Measurements from ENCODE around the gene NEIL1. TPM values are rescaled to one million over a fixed set of nuclear protein-coding genes. Genes with fewer than 3 reads are reported as not detected.
"Not testable (repeated sequence)": the region's sequence is repeated elsewhere in the genome, so short reads cannot be mapped to it uniquely, and the experiment has no call there.

NEIL1 gene
- total and polyA plus RNA-seq, 12 donors, result 4.1 to 41.6 (median 8.1) TPM

- ATAC-seq, result no peak
- Histone ChIP-seq H3K27ac (no peak overlapping the region), H3K27me3 (no peaks in the 10 kb centered on the region), H3K36me3 (peaks cover 0 to 34% (median 0%) of the 10 kb centered on the region in 9 donors), H3K4me3 (no peak overlapping the region), H3K4me1 (peaks cover 4 to 25% (median 13%) of the 10 kb centered on the region in 9 donors), H3K9me3 (no peaks in the 10 kb centered on the region)
- intact Hi-C loops (cut with DNase I), result loop anchor here in 1 of 10 donors (10.0 kb wide), 1 partner anchor 314 kb away; the partner anchor contains the start of gene PPCDC
- 88 to 95% methylated on average over 11 of the region's 11 CpGs for WGBS, 2 donors
- TF ChIP-seq CTCF (IDR thresholded peaks at IDR 0.05), result no peak
- DNase-seq, result no peak
Measured at GRCh38 chr15:75338661-75339240, 8.1 kb upstream of the NEIL1 start.

- Histone ChIP-seq H3K27ac (no peak overlapping the region), H3K4me3 (no peak overlapping the region), H3K36me3 (peaks cover 0 to 34% (median 0%) of the 10 kb centered on the region in 9 donors), H3K27me3 (no peaks in the 10 kb centered on the region), H3K4me1 (peaks cover 4 to 29% (median 16%) of the 10 kb centered on the region in 9 donors), H3K9me3 (no peaks in the 10 kb centered on the region)
- TF ChIP-seq CTCF (IDR thresholded peaks at IDR 0.05), result no peak
- 93 to 95% methylated on average over 13 of the region's 13 CpGs for WGBS, 2 donors
- intact Hi-C loops (cut with DNase I), result loop anchor here in 1 of 10 donors (10.0 kb wide), 1 partner anchor 315 kb away; the partner anchor contains the start of gene PPCDC
- peak in 1 of 8 donors; percentile 6 for ATAC-seq
- DNase-seq, result no peak
Measured at GRCh38 chr15:75339531-75340240, 7.2 kb upstream of the NEIL1 start.

GRCh38 chr15:75342221-75342620 lies 4.6 kb upstream of the NEIL1 start:
- no peaks in the 10 kb centered on the region for H3K9me3 ChIP-seq
- no peak for TF ChIP-seq CTCF (IDR thresholded peaks at IDR 0.05)
- DNase-seq (no peak), ATAC-seq (no peak)
- no peak overlapping the region for H3K4me3 ChIP-seq
- intact Hi-C loops (cut with DNase I), result no loop called here
- 86 to 89% methylated on average over 6 of the region's 6 CpGs for WGBS, 2 donors
- H3K36me3 ChIP-seq, result peaks cover 0 to 34% (median 0%) of the 10 kb centered on the region in 9 donors
- H3K4me1 ChIP-seq, result peaks cover 0 to 23% (median 7%) of the 10 kb centered on the region in 9 donors
- peaks cover 0 to 18% (median 0%) of the 10 kb centered on the region in 7 donors for H3K27me3 ChIP-seq
- no peak overlapping the region for H3K27ac ChIP-seq

- DNase-seq; intact Hi-C loops (cut with DNase I); H3K4me3 ChIP-seq; H3K27ac ChIP-seq; H3K9me3 ChIP-seq; ATAC-seq: not testable (repeated sequence)
- H3K4me1 ChIP-seq, result peaks cover 2 to 29% (median 13%) of the 10 kb centered on the region in 9 donors
- H3K27me3 ChIP-seq, result peaks cover 0 to 35% (median 0%) of the 10 kb centered on the region in 7 donors
- H3K36me3 ChIP-seq, result peaks cover 0 to 27% (median 0%) of the 10 kb centered on the region in 9 donors
- 54 to 56% methylated on average over 8 of the region's 8 CpGs for WGBS, 2 donors
Measured at GRCh38 chr15:75343953-75344352, 2.9 kb upstream of the NEIL1 start.

Data from heart right ventricle (tissue), 16 donors.